CD14-positive monocyte (primary cell): ENCODE data around the gene ABT1. TPM values are rescaled to one million over a fixed set of nuclear protein-coding genes. Genes with fewer than 3 reads are reported as not detected.
A peak's percentile ranks its signal among the peaks of the same experiment; 100 is the strongest.

Source experiments
- DNase-seq, 3 donors: peaks; one replicate each; pipeline ENCODE4 v3.0.0-alpha.2; 2011 to 2022
- H2AFZ ChIP-seq: 2 replicates; pipeline ENCODE4 v1.6.0; 2012; ENCODE audit warnings: mild to moderate bottlenecking, low read depth, low read length, inconsistent platforms; ENCODE audit not compliant: insufficient read depth, poor library complexity, severe bottlenecking
- H3K27ac ChIP-seq, 2 donors: 1 replicate in 1 of 2; 2 replicates in 1 of 2; pipeline ENCODE4 v1.5.1; 2012 to 2013; ENCODE audit warnings: low read length in 2 of 2, control low read depth in 1 of 2, inconsistent platforms in 1 of 2, low read depth in 1 of 2, mild to moderate bottlenecking in 1 of 2
- H3K27me3 ChIP-seq, 2 donors: one replicate each; pipeline versions ENCODE4 v1.6.0 to v1.6.1; 2011 to 2013; ENCODE audit warnings: low read length in 2 of 2; ENCODE audit not compliant: control insufficient read depth in 2 of 2, insufficient read depth in 2 of 2
- H3K36me3 ChIP-seq, 2 donors: replicated peaks in 1 of 2; 1 replicate in 1 of 2; 2 replicates in 1 of 2; pipeline versions ENCODE4 v1.5.1 to v1.6.1; 2012 to 2013; ENCODE audit warnings: low read length in 2 of 2, control low read depth in 1 of 2, inconsistent platforms in 1 of 2, mild to moderate bottlenecking in 1 of 2; ENCODE audit not compliant: insufficient read depth in 2 of 2, control insufficient read depth in 1 of 2
- H3K4me1 ChIP-seq, 2 donors: 1 replicate in 1 of 2; 2 replicates in 1 of 2; pipeline versions ENCODE4 v1.5.1 to v1.6.1; 2012 to 2013; ENCODE audit warnings: low read length in 2 of 2, control low read depth in 1 of 2, inconsistent platforms in 1 of 2, mild to moderate bottlenecking in 1 of 2, moderate library complexity in 1 of 2; ENCODE audit not compliant: insufficient read depth in 2 of 2, control insufficient read depth in 1 of 2
- H3K4me2 ChIP-seq: replicated peaks from 2 replicates; pipeline ENCODE3; 2012; ENCODE audit warnings: low read length, moderate library complexity, mild to moderate bottlenecking; ENCODE audit not compliant: poor library complexity, severe bottlenecking; ENCODE audit errors: extremely low read depth
- H3K4me3 ChIP-seq, 3 experiments: fragments of 200-600 bp in 1 of 3; sonication (generic) in 1 of 3; replicated peaks in 1 of 3; 1 replicate in 2 of 3; 2 replicates in 1 of 3; pipeline ENCODE4 v1.5.1; 2011 to 2013; ENCODE audit warnings: low read length in 3 of 3, mild to moderate bottlenecking in 3 of 3, control low read depth in 2 of 3, low read depth in 2 of 3, inconsistent platforms in 1 of 3, moderate library complexity in 1 of 3
- H3K79me2 ChIP-seq: 2 replicates; pipeline ENCODE4 v1.6.0; 2012; ENCODE audit warnings: mild to moderate bottlenecking, control low read depth, inconsistent platforms, low read length, moderate library complexity; ENCODE audit not compliant: insufficient read depth
- H3K9ac ChIP-seq: 2 replicates; pipeline ENCODE4 v1.6.0; 2017; ENCODE audit warnings: low read length, mild to moderate bottlenecking; ENCODE audit not compliant: insufficient read depth, poor library complexity, severe bottlenecking
- H3K9me3 ChIP-seq, 2 donors: replicated peaks in 1 of 2; 1 replicate in 1 of 2; 2 replicates in 1 of 2; pipeline versions ENCODE4 v1.5.1 to v1.6.1; 2012 to 2013; ENCODE audit warnings: low read length in 2 of 2, control low read depth in 1 of 2; ENCODE audit not compliant: control insufficient read depth in 1 of 2, insufficient read depth in 1 of 2
- H4K20me1 ChIP-seq: 2 replicates; pipeline ENCODE4 v1.6.0; 2012; ENCODE audit warnings: mild to moderate bottlenecking, low read length, control low read depth, moderate library complexity; ENCODE audit not compliant: insufficient read depth
- H3K27ac Mint-ChIP-seq, 7 donors: one replicate each; pipeline ENCODE4 v1.8.0; 2020; ENCODE audit warnings: mild to moderate bottlenecking in 7 of 7, mixed read lengths in 7 of 7, moderate library complexity in 6 of 7, inconsistent platforms in 2 of 7
- H3K27me3 Mint-ChIP-seq, 3 donors: one replicate each; pipeline ENCODE4 v1.8.0; 2021 to 2022; ENCODE audit warnings: low read depth in 3 of 3, mild to moderate bottlenecking in 3 of 3, mixed read lengths in 3 of 3, moderate library complexity in 3 of 3, inconsistent platforms in 1 of 3
- H3K36me3 Mint-ChIP-seq, 2 donors: one replicate each; pipeline ENCODE4 v1.8.0; 2020; ENCODE audit warnings: mixed read lengths in 2 of 2, inconsistent platforms in 1 of 2, mild to moderate bottlenecking in 1 of 2
- H3K4me1 Mint-ChIP-seq: one replicate; pipeline ENCODE4 v1.8.0; 2020; ENCODE audit warnings: mild to moderate bottlenecking, mixed read lengths
- H3K4me3 Mint-ChIP-seq, 2 donors: one replicate each; pipeline ENCODE4 v1.8.0; 2020; ENCODE audit warnings: mild to moderate bottlenecking in 2 of 2, mixed read lengths in 2 of 2, moderate library complexity in 1 of 2
- H3K9me3 Mint-ChIP-seq, 7 donors: one replicate each; pipeline ENCODE4 v1.8.0; 2020 to 2022; ENCODE audit warnings: mixed read lengths in 7 of 7, mild to moderate bottlenecking in 6 of 7, moderate library complexity in 6 of 7, inconsistent platforms in 2 of 7
- CTCF ChIP-seq: fragments of 200-600 bp; IDR thresholded peaks from one replicate; pipeline ENCODE4 v1.8.0; 2022; ENCODE audit warnings: antibody characterized with exemption, mild to moderate bottlenecking
- WGBS: methylation state at CpG from one replicate; pipeline ENCODE4 v1.1.5; 2013; ENCODE audit warnings: missing lambda C conversion rate; ENCODE audit not compliant: insufficient coverage; 5-methylcytosine and 5-hydroxymethylcytosine counted together
- intact Hi-C, 2 donors: fragments of 100-400 bp; cut with micrococcal nuclease; formaldehyde crosslinking; loops; one replicate each; pipeline versions ENCODE4 v1.15.0 to v1.15.1; 2023
- polyA plus RNA-seq, 3 donors: library from polyadenylated mRNA; depleted of rRNA in 1 of 3; unstranded in 2 of 3; stranded (reverse) in 1 of 3; fragments of 300-500 nt in 2 of 3; fragments of >200 nt in 1 of 3; fragmentation: Illumina TruSeq in 2 of 3; gene quantifications; 1 replicate in 2 of 3; 2 replicates in 1 of 3; pipeline ENCODE4 v1.2.3, GENCODE V29; 2012 to 2021

Gene ABT1
- polyA plus RNA-seq, 3 donors: 11.6 to 40.6 (median 31.7) TPM

- Mint-ChIP-seq H3K4me3 (peak overlapping the region in 1 of 2 donors; percentile 41), H3K36me3 (no peaks in the 10 kb centered on the region), H3K27ac (no peak overlapping the region), H3K27me3 (peaks cover 6 to 14% (median 7%) of the 10 kb centered on the region in 3 donors), H3K9me3 (peaks cover 6 to 33% (median 26%) of the 10 kb centered on the region in 7 donors), H3K4me1 (no peaks in the 10 kb centered on the region)
- Histone ChIP-seq H3K9ac (no peak overlapping the region), H4K20me1 (no peaks in the 10 kb centered on the region), H3K27ac (no peak overlapping the region), H2AFZ (no peak overlapping the region), H3K27me3 (peaks cover 2 to 15% of the 10 kb centered on the region in 2 donors), H3K36me3 (no peaks in the 10 kb centered on the region), H3K4me3 (no peak overlapping the region), H3K9me3 (peaks cover 4 to 17% of the 10 kb centered on the region in 2 donors), H3K4me2 (no peak overlapping the region), H3K4me1 (no peaks in the 10 kb centered on the region), H3K79me2 (no peaks in the 10 kb centered on the region)
- no peak for TF ChIP-seq CTCF
- DNase-seq: no peak
- no CpG with 5 or more reads among the region's 1 CpG for WGBS
- intact Hi-C loops: no loop called here
Measured at GRCh38 chr6:26623339-26623859, 26.6 kb downstream of the ABT1 start.

GRCh38 chr6:26624557-26624956, 27.8 kb downstream of the ABT1 start:
- no peak overlapping the region for H3K27ac ChIP-seq
- Mint-ChIP-seq H3K27me3 (peaks cover 2 to 14% (median 2%) of the 10 kb centered on the region in 3 donors), H3K36me3 (no peaks in the 10 kb centered on the region), H3K9me3 (peaks cover 6 to 33% (median 25%) of the 10 kb centered on the region in 7 donors), H3K4me3 (no peak overlapping the region), H3K4me1 (no peaks in the 10 kb centered on the region), H3K27ac (no peak overlapping the region)
- no peak for TF ChIP-seq CTCF
- no peak overlapping the region for H3K4me3 ChIP-seq
- peaks cover 2 to 12% of the 10 kb centered on the region in 2 donors for H3K27me3 ChIP-seq
- DNase-seq: no peak
- peaks cover 4 to 17% of the 10 kb centered on the region in 2 donors for H3K9me3 ChIP-seq
- no peaks in the 10 kb centered on the region for H3K79me2 ChIP-seq
- no peaks in the 10 kb centered on the region for H4K20me1 ChIP-seq
- no peak overlapping the region for H2AFZ ChIP-seq
- H3K9ac ChIP-seq: no peak overlapping the region
- no peaks in the 10 kb centered on the region for H3K4me1 ChIP-seq
- no peaks in the 10 kb centered on the region for H3K36me3 ChIP-seq
- no peak overlapping the region for H3K4me2 ChIP-seq
- intact Hi-C loops: no loop called here
- no CpG with 5 or more reads among the region's 1 CpG for WGBS
